MCF 10A (cell line): ENCODE results near the gene RRP9. TPM values are rescaled to one million over a fixed set of nuclear protein-coding genes. Genes with fewer than 3 reads are reported as not detected.

Source experiments
- BruUV-seq: library from RNA; stranded (reverse); fragments of 400-500 nt; replicated peaks from 2 replicates; lab custom pipeline; 2021; lab: Mats Ljungman, UMichigan
- CTCF ChIA-PET: fragments of 300-600 bp; sonication (Branson Sonifier 250); formaldehyde crosslinking; extraction: SDS; loops from one replicate; lab custom pipeline; 2021; ENCODE audit warnings: antibody characterized with exemption, inconsistent platforms; lab: Yijun Ruan, JAX
- POLR2A ChIA-PET: fragments of 300-600, 350-650 bp; sonication (Branson Sonifier 250); formaldehyde crosslinking; extraction: SDS; loops from one replicate; lab custom pipeline; 2020; ENCODE audit warnings: antibody characterized with exemption, inconsistent platforms; lab: Yijun Ruan, JAX
- DNase-seq: peaks from one replicate; pipeline ENCODE4 v3.0.0-alpha.2; 2018; ENCODE audit not compliant: unreplicated experiment
- H3K27ac Mint-ChIP-seq: one replicate; pipeline ENCODE4 v1.8.0; 2022; ENCODE audit warnings: mild to moderate bottlenecking, low read depth, mixed read lengths; ENCODE audit not compliant: unreplicated experiment
- H3K27me3 Mint-ChIP-seq: one replicate; pipeline ENCODE4 v1.8.0; 2022; ENCODE audit warnings: mixed read lengths; ENCODE audit not compliant: insufficient read depth, unreplicated experiment
- H3K36me3 Mint-ChIP-seq: one replicate; pipeline ENCODE4 v1.8.0; 2022; ENCODE audit warnings: mild to moderate bottlenecking, moderate library complexity, mixed read lengths; ENCODE audit not compliant: insufficient read depth, unreplicated experiment
- H3K4me1 Mint-ChIP-seq: one replicate; pipeline ENCODE4 v1.8.0; 2022; ENCODE audit warnings: mixed read lengths; ENCODE audit not compliant: insufficient read depth, unreplicated experiment
- H3K4me3 Mint-ChIP-seq: one replicate; pipeline ENCODE4 v1.8.0; 2022; ENCODE audit warnings: mild to moderate bottlenecking, moderate library complexity, mixed read lengths; ENCODE audit not compliant: unreplicated experiment
- H3K9me3 Mint-ChIP-seq: one replicate; pipeline ENCODE4 v1.8.0; 2022; ENCODE audit warnings: mixed read lengths; ENCODE audit not compliant: unreplicated experiment
- CTCF ChIP-seq: fragments of 200-600 bp; IDR thresholded peaks from one replicate; pipeline ENCODE4 v1.8.0; 2022; ENCODE audit warnings: antibody characterized with exemption, mild to moderate bottlenecking; ENCODE audit not compliant: unreplicated experiment
- intact Hi-C: fragments of 100-400 bp; cut with micrococcal nuclease; formaldehyde crosslinking; loops from 2 replicates; pipeline ENCODE4 v1.14.1; 2022
- total RNA-seq: library from RNA; stranded (reverse); gene quantifications from 2 replicates; pipeline ENCODE4 v1.2.3, GENCODE V29; 2022

Gene RRP9
- total RNA-seq, 1 experiment from 2014 or later = 80.2 TPM

- CTCF ChIA-PET = interaction anchor here (0.7 kb wide), 1 partner anchor 529 kb away, joined by 3 read pairs; no protein-coding TSS in a partner anchor
- no peak for TF ChIP-seq CTCF
- Mint-ChIP-seq H3K4me1 (no peaks in the 10 kb centered on the region), H3K27ac (no peak overlapping the region), H3K27me3 (no peaks in the 10 kb centered on the region), H3K36me3 (peaks cover 28% of the 10 kb centered on the region), H3K9me3 (no peaks in the 10 kb centered on the region), H3K4me3 (no peak overlapping the region)
- BruUV-seq = no TSS peak
- DNase-seq = no peak
- intact Hi-C loops = no loop called here
- POLR2A ChIA-PET = interaction anchor here (0.7 kb wide), 1 partner anchor 157 kb away, joined by 3 read pairs; no protein-coding TSS in a partner anchor
Observed at GRCh38 chr3:51928438-51928837, 13.3 kb downstream of the RRP9 start.

- no peak for DNase-seq
- Mint-ChIP-seq H3K36me3 (peaks cover 18% of the 10 kb centered on the region), H3K4me1 (no peaks in the 10 kb centered on the region), H3K9me3 (no peaks in the 10 kb centered on the region), H3K27ac (no peak overlapping the region), H3K27me3 (peaks cover 5% of the 10 kb centered on the region), H3K4me3 (no peak overlapping the region)
- ChIA-PET POLR2A (interaction anchor here (0.6 kb wide), 1 partner anchor 120 kb away, joined by 6 read pairs; no protein-coding TSS in a partner anchor), CTCF (interaction anchor here (0.6 to 0.7 kb wide), 2 partner anchors 411 to 1007 kb away, joined by 3 read pairs; no protein-coding TSS in a partner anchor)
- TF ChIP-seq CTCF = no peak
- BruUV-seq = no TSS peak
- intact Hi-C loops = no loop called here
Observed at GRCh38 chr3:51927061-51927977, 14.4 kb downstream of the RRP9 start.

- Mint-ChIP-seq H3K4me1 (no peaks in the 10 kb centered on the region), H3K9me3 (no peaks in the 10 kb centered on the region), H3K27me3 (peaks cover 56% of the 10 kb centered on the region), H3K36me3 (no peaks in the 10 kb centered on the region), H3K27ac (no peak overlapping the region), H3K4me3 (no peak overlapping the region)
- POLR2A ChIA-PET = no interaction called here
- intact Hi-C loops = no loop called here
- BruUV-seq = no TSS peak
- TF ChIP-seq CTCF = no peak
- CTCF ChIA-PET = no interaction called here
- no peak for DNase-seq
Observed at GRCh38 chr3:51921081-51921578, 20.6 kb downstream of the RRP9 start.

GRCh38 chr3:51916418-51916817, 25.3 kb downstream of the RRP9 start:
- no peaks in the 10 kb centered on the region for H3K9me3 Mint-ChIP-seq
- peaks cover 46% of the 10 kb centered on the region for H3K27me3 Mint-ChIP-seq
- intact Hi-C loops = no loop called here
- TF ChIP-seq CTCF = no peak
- no peak for DNase-seq
- BruUV-seq = no TSS peak
- H3K4me3 Mint-ChIP-seq = no peak overlapping the region
- H3K4me1 Mint-ChIP-seq = no peaks in the 10 kb centered on the region
- ChIA-PET POLR2A (interaction anchor here (1.1 kb wide), 1 partner anchor 21 kb away, joined by 3 read pairs; no protein-coding TSS in a partner anchor), CTCF (interaction anchor here (1.1 kb wide), 1 partner anchor 58 kb away, joined by 3 read pairs; the partner anchor contains the start of gene ABHD14B)
- H3K36me3 Mint-ChIP-seq = no peaks in the 10 kb centered on the region
- no peak overlapping the region for H3K27ac Mint-ChIP-seq
